ENCODE results near the gene EPC1.

DNA sequence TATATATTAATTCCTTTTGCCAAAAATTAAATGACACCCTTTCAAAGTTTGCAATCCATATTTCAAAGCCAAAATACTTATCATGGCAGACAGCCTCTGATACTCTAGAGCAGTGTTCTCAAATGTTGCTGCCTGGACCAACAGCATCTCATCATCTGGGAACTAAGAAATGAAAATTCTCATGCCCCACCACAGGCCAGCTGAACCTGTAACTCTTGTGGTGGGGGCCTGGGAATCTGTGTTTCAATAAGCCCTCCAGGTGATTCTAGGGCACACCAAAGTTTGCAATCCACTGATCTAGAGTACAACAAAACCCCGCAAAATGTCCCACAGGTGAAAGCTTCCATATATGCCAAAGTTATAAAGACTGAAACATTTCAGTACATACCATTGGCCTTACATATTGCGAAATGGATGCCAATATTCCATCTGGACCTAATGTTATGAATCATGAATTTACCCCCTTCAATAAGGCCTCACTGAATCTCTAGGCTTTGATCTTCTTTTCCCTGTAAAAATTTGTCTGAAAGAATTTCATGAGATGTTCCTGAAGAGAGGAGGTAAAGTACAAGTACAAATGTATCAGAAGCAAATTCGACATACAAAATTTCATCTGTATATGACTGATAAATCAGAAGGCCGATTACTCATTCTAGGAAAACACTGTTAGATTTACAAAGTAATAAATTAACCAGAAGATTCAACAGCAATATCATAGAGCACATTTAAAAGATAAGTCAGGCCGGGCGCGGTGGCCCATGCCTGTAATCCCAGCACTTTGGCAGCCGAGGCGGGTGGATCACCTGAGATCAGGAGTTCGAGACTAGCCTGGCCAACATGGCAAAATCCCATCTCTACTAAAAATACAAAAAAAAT is 25.3 kb upstream of the EPC1 start:
- TF ChIP-seq, protein P1, sequence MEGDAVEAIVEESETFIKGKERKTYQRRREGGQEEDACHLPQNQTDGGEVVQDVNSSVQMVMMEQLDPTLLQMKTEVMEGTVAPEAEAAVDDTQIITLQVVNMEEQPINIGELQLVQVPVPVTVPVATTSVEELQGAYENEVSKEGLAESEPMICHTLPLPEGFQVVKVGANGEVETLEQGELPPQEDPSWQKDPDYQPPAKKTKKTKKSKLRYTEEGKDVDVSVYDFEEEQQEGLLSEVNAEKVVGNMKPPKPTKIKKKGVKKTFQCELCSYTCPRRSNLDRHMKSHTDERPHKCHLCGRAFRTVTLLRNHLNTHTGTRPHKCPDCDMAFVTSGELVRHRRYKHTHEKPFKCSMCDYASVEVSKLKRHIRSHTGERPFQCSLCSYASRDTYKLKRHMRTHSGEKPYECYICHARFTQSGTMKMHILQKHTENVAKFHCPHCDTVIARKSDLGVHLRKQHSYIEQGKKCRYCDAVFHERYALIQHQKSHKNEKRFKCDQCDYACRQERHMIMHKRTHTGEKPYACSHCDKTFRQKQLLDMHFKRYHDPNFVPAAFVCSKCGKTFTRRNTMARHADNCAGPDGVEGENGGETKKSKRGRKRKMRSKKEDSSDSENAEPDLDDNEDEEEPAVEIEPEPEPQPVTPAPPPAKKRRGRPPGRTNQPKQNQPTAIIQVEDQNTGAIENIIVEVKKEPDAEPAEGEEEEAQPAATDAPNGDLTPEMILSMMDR (IDR thresholded peaks at IDR 0.05; ENCODE audit: low read length), result no peak
- no peak for TF ChIP-seq EZH2 (optimal IDR thresholded peaks at IDR 0.05; ENCODE audit: low read depth, low read length)
